ENCODE data around the gene HOATZ. TPM values are rescaled to one million over a fixed set of nuclear protein-coding genes. Genes with fewer than 3 reads are reported as not detected.

The HOATZ gene
- total and polyA plus RNA-seq, 2 donors from 2014 or later, result not detected

DNA sequence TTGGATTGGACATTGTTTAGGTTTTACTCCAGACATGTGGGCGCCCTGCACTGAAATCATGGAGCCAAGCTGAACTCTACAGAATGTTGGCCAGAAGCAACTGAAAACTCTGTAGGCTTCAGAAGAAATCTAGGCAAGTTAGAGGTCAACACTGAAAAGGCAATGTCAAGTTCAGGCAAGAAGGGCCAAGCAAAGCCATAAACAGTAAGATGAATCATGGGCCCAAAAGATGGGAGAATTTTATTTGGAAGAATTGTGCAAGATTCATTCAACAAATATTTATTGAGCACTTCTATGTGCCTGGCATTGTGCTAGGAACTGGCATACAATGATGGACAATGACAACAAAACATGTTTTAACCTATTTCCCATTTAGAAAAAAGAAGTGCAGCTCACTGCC, 10.9 kb downstream of the HOATZ start:
- no peak overlapping the region for H3K4me3 ChIP-seq (ENCODE audit: low read length in 3 of 3)
- FAIRE-seq (no peak), DNase-seq (no peak)
- intact Hi-C loops (cut with DNase I), result no loop called here
- no peaks in the 10 kb centered on the region for H3K36me3 ChIP-seq (ENCODE audit: control insufficient read depth in 2 of 3, insufficient read depth in 3 of 3, low read length in 3 of 3)
- no peaks in the 10 kb centered on the region for H3K4me1 ChIP-seq (ENCODE audit: control insufficient read depth in 2 of 3, insufficient read depth in 2 of 3, low read depth in 1 of 3, low read length in 3 of 3)
- TF ChIP-seq, protein P1, sequence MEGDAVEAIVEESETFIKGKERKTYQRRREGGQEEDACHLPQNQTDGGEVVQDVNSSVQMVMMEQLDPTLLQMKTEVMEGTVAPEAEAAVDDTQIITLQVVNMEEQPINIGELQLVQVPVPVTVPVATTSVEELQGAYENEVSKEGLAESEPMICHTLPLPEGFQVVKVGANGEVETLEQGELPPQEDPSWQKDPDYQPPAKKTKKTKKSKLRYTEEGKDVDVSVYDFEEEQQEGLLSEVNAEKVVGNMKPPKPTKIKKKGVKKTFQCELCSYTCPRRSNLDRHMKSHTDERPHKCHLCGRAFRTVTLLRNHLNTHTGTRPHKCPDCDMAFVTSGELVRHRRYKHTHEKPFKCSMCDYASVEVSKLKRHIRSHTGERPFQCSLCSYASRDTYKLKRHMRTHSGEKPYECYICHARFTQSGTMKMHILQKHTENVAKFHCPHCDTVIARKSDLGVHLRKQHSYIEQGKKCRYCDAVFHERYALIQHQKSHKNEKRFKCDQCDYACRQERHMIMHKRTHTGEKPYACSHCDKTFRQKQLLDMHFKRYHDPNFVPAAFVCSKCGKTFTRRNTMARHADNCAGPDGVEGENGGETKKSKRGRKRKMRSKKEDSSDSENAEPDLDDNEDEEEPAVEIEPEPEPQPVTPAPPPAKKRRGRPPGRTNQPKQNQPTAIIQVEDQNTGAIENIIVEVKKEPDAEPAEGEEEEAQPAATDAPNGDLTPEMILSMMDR (IDR thresholded peaks at IDR 0.05; ENCODE audit: borderline replicate concordance, extremely low read depth, insufficient read depth), result no peak
- H3K9me3 ChIP-seq (ENCODE audit: control insufficient read depth in 2 of 3, insufficient read depth in 1 of 3, low read length in 3 of 3), result no peaks in the 10 kb centered on the region
- H3K27me3 ChIP-seq (ENCODE audit: control insufficient read depth, insufficient read depth, low read length), result no peaks in the 10 kb centered on the region
- H3K27ac ChIP-seq (ENCODE audit: low read depth in 2 of 2, low read length in 2 of 2), result no peak overlapping the region
- H3K9ac ChIP-seq (ENCODE audit: low read length in 3 of 3), result no peak overlapping the region

DNA sequence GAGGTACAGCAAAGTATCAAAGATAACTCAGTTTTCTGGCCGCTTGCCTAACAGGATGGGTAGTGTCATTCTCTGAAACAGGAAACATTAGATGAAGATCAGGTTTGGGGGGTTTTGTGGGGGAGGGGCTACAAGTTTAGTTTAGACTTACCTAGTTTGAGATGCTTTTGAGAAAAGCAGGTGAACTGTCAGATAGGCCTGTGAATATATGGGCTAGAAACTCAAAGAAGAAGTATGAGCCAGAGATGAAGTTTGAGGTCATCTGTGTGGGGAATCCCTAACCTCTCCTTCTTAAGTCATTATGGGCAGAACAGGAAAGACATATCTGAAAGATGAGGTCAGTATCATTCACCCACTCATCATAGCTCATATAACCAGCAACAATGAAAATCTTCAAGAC, 11.9 kb downstream of the HOATZ start:
- H3K27me3 ChIP-seq (ENCODE audit: control insufficient read depth, insufficient read depth, low read length), result no peaks in the 10 kb centered on the region
- intact Hi-C loops (cut with DNase I), result no loop called here
- H3K9me3 ChIP-seq (ENCODE audit: control insufficient read depth in 2 of 3, insufficient read depth in 1 of 3, low read length in 3 of 3), result no peaks in the 10 kb centered on the region
- TF ChIP-seq, protein P1 (IDR thresholded peaks at IDR 0.05; ENCODE audit: borderline replicate concordance, extremely low read depth, insufficient read depth), result no peak
- DNase-seq (no peak), FAIRE-seq (no peak)
- H3K4me1 ChIP-seq (ENCODE audit: control insufficient read depth in 2 of 3, insufficient read depth in 2 of 3, low read depth in 1 of 3, low read length in 3 of 3), result no peaks in the 10 kb centered on the region
- H3K27ac ChIP-seq (ENCODE audit: low read depth in 2 of 2, low read length in 2 of 2), result no peak overlapping the region
- H3K9ac ChIP-seq (ENCODE audit: low read length in 3 of 3), result no peak overlapping the region
- no peak overlapping the region for H3K4me3 ChIP-seq (ENCODE audit: low read length in 3 of 3)
- H3K36me3 ChIP-seq (ENCODE audit: control insufficient read depth in 2 of 3, insufficient read depth in 3 of 3, low read length in 3 of 3), result no peaks in the 10 kb centered on the region

DNA sequence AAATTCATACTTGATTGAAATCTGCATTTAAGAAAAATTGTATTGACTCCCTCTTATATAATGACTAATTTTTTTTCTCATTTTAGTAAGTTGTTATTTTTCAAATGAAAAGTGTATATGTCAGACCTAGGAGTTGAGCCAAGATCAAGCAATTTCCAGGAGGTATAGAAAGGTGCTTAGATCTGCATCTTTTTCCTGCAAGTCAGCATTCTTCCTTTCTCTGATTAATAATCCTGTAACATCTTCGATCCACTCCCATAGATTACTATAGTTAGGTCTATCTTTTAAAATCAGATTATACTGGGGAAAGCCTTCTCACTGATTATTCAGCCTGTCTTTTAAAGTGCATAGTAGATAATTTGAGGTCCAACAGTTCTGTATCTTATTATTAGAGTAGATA, 12.7 kb downstream of the HOATZ start:
- no peak overlapping the region for H3K27ac ChIP-seq (ENCODE audit: low read depth in 2 of 2, low read length in 2 of 2)
- H3K27me3 ChIP-seq (ENCODE audit: control insufficient read depth, insufficient read depth, low read length), result no peaks in the 10 kb centered on the region
- no peak overlapping the region for H3K4me3 ChIP-seq (ENCODE audit: low read length in 3 of 3)
- H3K9me3 ChIP-seq (ENCODE audit: control insufficient read depth in 2 of 3, insufficient read depth in 1 of 3, low read length in 3 of 3), result no peaks in the 10 kb centered on the region
- DNase-seq (no peak), FAIRE-seq (no peak)
- intact Hi-C loops (cut with DNase I), result no loop called here
- H3K4me1 ChIP-seq (ENCODE audit: control insufficient read depth in 2 of 3, insufficient read depth in 2 of 3, low read depth in 1 of 3, low read length in 3 of 3), result no peaks in the 10 kb centered on the region
- TF ChIP-seq, protein P1 (IDR thresholded peaks at IDR 0.05; ENCODE audit: borderline replicate concordance, extremely low read depth, insufficient read depth), result no peak
- no peaks in the 10 kb centered on the region for H3K36me3 ChIP-seq (ENCODE audit: control insufficient read depth in 2 of 3, insufficient read depth in 3 of 3, low read length in 3 of 3)
- H3K9ac ChIP-seq (ENCODE audit: low read length in 3 of 3), result no peak overlapping the region

DNA sequence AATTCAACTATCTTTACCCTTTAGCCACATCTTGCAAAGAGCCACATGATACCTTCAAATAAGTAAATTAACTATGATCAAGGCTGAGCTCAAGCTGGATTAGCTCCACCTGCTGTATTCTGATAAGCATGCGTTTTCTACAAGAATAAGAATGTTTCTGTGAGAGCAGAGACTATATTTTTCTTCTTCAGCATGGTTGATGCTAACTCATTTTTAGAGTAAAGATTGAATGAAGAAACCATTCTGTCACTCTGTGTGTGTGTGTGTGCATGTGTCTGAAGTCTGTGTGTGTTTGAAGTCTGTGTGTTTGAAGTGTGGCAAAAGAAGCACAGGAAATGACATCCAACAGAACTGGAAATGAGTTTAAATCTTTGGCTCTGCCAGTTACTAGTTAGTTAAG, 14.0 kb downstream of the HOATZ start:
- no peak overlapping the region for H3K9ac ChIP-seq (ENCODE audit: low read length in 3 of 3)
- no peak for FAIRE-seq
- no peaks in the 10 kb centered on the region for H3K27me3 ChIP-seq (ENCODE audit: control insufficient read depth, insufficient read depth, low read length)
- H3K4me3 ChIP-seq (ENCODE audit: low read length in 3 of 3), result no peak overlapping the region
- no peaks in the 10 kb centered on the region for H3K4me1 ChIP-seq (ENCODE audit: control insufficient read depth in 2 of 3, insufficient read depth in 2 of 3, low read depth in 1 of 3, low read length in 3 of 3)
- intact Hi-C loops (cut with DNase I), result no loop called here
- DNase-seq, result no peak
- TF ChIP-seq, protein P1 (IDR thresholded peaks at IDR 0.05; ENCODE audit: borderline replicate concordance, extremely low read depth, insufficient read depth), result no peak
- no peak overlapping the region for H3K27ac ChIP-seq (ENCODE audit: low read depth in 2 of 2, low read length in 2 of 2)
- no peaks in the 10 kb centered on the region for H3K36me3 ChIP-seq (ENCODE audit: control insufficient read depth in 2 of 3, insufficient read depth in 3 of 3, low read length in 3 of 3)
- H3K9me3 ChIP-seq (ENCODE audit: control insufficient read depth in 2 of 3, insufficient read depth in 1 of 3, low read length in 3 of 3), result no peaks in the 10 kb centered on the region

Data from kidney (tissue), 14 donors.